Left lobe of liver (tissue), 2 donors: ENCODE measurements around the gene ST6GALNAC3. TPM values are rescaled to one million over a fixed set of nuclear protein-coding genes. Genes with fewer than 3 reads are reported as not detected.
"Not testable (repeated sequence)": the region's sequence is repeated elsewhere in the genome, so short reads cannot be mapped to it uniquely, and the experiment has no call there.

Source experiments
- ATAC-seq: fragments of 200-7000 bp; cut with Tn5 transposase; one replicate; pipeline ENCODE4 v1.9.1; 2020; ENCODE audit warnings: mild to moderate bottlenecking, moderate library complexity
- DNase-seq: peaks from one replicate; pipeline ENCODE4 v3.0.0-alpha.2; 2020; ENCODE audit warnings: low spot score
- total RNA-seq: library from RNA; stranded (reverse); gene quantifications from one replicate; pipeline ENCODE4 v1.2.1, GENCODE V29; 2021
- donor health status: DM: no; HTN: no; CAD: no; lungs with moderate emphysema.
- donor health status: DM: no; HTN: yes; CAD: no.

ST6GALNAC3 gene
- total RNA-seq, 1 donor from 2014 or later, result 2.6 TPM

- ATAC-seq (no peak), DNase-seq (no peak)
Observed at GRCh38 chr1:76070538-76070937, 4.0 kb upstream of the ST6GALNAC3 start.

DNA sequence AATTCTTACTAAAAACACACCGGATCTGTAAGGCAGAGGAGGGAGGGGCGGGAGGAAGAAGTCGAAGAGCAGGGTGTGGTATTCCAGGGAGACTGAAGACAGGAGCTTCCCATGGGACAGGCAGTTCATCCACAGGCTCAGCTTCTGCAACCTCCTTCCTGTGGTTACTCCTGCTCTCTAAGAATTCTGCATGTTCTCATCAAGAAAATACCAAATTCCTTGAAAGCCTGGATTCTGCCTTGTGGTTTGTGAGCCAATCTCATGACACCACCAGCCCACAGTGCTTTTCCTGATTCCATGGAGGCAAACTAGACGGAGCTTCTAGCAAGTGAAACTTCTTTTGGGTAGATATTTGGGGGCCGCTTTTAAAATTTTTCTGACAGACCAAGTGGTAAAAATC lies 1.1 kb upstream of the ST6GALNAC3 start:
- ATAC-seq (no peak), DNase-seq (no peak)

GRCh38 chr1:76075188-76075489 lies 593 bp downstream of the ST6GALNAC3 start:
- DNase-seq (no peak), ATAC-seq (no peak)

DNA sequence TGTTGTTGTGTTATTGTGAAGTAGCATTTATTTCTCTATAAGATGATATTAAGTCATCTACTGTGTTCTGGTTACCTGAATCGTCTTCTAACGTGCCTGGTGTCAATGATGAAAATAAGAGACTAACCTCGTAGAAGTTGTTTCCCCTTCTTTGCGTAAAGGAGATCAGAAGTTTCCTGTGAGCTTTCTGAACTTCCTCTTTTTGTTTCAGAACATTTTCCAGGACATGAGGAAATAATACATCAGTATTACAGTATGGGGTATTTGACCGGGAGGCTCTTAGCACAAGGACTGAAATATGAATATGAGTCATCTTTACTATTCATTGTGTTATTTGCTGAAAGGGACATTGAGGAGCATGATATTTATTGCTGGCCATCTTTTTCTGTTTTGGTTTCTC lies 1.3 kb downstream of the ST6GALNAC3 start:
- DNase-seq (no peak), ATAC-seq (peak; percentile 29)

DNA sequence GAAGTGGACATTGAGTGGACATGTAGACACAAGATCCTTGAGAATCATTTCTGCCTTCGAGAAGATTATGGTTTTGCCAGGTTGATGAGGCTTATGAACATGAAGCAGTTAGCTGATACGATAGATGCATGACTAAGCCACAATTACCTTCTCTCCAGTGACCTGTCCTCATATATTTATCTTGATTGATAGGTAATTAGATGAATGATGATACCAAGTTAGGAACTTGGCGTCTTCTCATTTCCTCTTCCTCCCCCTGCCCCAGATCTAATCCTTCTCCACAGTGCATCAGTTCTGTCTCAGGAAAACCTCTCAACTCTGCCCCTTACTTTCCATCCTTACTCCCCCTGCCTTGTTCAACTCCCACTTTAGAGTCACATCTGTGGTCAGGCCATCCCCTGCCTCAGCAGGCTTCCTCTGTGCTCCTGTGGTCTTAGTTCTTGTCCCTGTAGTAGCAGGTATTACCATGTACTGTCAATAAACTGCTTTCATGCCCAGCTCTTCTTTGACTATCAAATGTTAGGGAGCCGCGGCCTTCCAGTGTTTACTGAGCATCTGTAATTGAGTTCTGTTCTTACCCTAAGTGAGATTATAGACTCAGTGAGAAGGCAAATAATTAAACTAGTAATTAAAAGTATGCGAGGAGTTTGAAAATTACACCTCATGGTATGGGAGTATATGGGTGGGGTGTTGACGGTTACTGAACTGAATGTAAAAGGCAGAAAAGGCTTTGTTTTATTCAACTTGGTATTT lies 5.1 kb downstream of the ST6GALNAC3 start:
- ATAC-seq (no peak), DNase-seq (no peak)

DNA sequence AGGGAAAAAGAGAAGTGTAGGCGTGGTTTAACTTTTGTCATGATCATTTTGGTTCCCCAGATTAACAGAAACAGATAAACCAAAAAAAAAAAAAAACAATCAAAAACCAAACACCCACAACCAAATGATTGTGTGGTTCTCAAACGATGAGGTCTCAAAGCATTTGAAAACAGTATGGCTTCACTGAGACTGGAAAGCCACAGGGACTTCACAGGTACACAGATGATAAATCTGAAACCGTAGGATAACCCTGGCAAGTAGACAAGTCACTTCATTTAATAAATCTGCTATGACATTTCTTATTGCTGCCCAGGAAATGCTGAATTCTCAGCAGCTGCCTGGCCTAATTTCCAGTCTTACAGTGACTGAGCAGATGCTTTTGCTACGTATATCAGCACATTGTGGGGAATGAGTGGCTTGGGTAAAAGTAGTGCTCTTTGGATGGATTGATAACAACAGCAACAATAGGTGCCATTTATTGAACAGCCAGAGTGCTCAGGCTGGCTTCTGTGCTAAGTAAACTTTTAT lies 6.1 kb downstream of the ST6GALNAC3 start:
- no peak for ATAC-seq
- DNase-seq, result no peak

DNA sequence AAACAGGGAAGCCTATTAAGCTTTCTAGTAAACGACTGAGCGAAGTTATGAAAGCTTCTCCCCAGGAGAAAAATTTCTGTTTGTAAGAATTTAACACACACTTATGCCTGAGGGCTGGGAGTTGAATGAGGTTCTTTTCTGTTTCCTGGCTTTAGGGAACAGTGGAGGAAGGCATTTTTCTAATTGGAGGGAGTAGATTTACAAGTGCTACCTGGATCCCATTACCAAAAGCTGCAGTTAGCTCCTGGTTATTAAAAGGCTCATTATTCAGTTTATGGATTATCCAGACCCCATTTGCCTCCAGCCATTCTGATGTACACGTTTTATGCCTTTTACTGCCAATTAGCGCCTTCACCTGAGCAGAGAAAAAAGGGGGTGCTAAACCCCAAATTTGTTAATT lies 7.5 kb downstream of the ST6GALNAC3 start:
- no peak for DNase-seq
- no peak for ATAC-seq

DNA sequence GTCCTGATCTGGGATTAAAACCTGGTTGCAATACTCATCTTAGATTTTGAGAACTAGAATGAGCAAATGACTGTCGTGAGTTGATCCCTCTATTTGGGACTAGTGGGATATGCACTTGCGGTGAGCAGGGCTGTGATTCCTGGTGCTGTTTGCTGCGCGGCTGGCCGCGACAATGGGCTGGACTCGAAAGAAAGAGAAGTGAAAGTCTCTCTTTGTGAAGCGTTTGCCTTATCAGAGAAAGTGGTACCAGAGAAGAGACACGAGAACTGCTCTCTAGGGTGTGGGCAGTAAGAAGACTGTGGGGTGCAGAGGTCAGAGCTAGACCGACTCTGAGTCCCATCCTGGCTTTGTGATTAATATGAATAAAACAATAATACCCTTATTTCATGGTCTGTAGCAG lies 8.6 kb downstream of the ST6GALNAC3 start:
- ATAC-seq (no peak), DNase-seq (no peak)

GRCh38 chr1:76084029-76084627 lies 9.6 kb downstream of the ST6GALNAC3 start:
- ATAC-seq (no peak), DNase-seq (no peak)

DNA sequence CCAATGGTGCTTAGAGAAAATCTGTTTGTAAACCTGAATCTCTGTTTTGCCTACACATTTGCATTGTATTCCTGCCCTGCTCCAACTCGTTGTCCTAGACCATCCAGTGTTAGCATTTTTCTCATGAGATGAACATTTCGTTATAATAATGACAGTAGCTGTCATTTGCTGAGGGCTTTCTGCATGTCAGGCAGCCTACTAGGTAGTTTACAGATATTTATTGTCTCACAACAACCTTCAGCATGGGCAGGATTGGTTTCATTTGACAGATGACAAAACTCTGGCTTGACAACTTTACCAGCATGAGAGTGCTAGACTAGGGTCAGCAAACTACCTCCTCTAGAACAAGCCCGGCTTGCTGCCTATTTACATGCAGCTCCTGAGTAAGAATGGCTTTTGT lies 10.1 kb downstream of the ST6GALNAC3 start:
- ATAC-seq (no peak), DNase-seq (no peak)

- DNase-seq, result no peak
- no peak for ATAC-seq
Observed at GRCh38 chr1:76086109-76086508, 11.6 kb downstream of the ST6GALNAC3 start.

DNA sequence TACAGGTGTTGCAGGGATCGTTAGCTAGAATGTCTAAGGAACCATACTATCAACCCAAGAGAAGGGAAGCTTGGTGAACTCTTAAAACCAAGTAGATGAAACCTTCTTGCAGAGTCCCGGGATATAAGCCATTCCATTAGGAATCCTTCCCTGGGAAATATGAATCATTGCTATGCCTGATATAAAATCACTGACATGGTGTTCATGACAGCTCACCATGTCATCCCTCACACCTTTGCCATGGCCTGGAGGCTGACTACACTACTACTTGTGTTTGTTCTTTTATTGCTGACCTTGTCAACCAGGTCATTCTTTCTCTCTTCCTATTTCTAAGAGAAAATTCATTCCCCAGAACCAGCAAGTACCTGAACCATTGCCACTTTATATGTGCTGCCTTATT lies 12.1 kb downstream of the ST6GALNAC3 start:
- ATAC-seq, result no peak

DNA sequence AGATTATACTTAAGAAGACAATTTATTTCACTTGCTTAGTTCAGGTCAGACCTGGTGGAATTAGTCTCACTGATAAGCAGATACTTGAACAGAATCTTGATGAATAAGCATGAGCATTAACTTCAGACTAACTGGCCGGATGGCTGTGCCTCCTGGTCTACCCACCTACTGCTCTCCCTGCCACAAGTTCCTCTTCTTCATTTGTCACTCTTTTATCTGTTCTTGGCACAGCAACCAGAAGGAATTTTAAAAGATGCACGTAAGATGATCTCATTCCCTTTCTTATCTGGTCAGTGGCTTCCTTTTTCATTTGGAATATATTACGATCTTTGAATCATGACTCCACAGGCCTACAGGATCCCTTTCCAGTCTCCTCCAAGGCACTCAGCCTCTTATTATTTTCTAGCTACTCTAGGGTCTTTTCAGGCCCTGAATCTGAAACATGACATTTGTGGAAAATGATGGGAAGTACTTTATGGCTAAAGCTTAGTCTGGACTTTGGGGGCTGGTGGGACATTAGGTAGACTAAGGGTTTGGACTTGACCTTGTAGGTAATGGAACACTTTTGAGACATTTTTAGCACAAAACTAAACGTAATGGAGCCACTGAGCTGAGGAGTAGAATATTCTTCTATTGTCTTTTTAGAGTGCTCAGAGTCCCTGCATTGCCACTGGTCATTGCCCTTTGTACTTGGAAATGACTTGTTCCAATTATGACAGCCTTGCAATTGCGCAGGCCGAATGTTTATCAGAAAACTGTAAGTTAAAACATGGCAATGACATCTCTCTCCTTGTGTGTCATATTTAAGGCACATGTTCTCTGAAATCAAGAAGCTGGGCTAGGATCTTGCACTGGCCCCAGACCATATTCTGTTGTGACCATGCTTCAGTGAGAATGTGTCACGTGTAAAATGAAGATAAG lies 16.0 kb downstream of the ST6GALNAC3 start:
- ATAC-seq (no peak), DNase-seq (no peak)

More for the DNA sequence above, 12.1 kb downstream of the ST6GALNAC3 start:
- DNase-seq, result no peak

DNA sequence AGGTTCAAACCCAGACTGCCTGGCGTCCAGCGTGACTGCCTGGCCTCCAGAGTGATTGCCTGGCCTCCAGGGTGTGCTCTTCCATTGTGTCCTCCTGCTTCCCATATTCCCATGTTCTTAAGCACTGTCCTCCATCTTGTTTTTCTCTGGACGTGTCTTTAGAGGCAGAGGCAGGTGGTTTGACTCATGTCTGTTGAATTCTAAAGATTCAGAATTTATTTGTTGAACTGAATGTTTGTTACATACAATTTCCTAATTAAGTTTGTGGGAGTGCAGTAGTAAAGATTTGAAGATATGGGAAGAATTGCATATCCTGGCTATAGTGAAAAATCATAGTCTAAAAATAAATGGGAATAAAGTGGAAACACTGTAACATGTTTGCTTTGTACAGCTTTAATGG lies 18.3 kb downstream of the ST6GALNAC3 start:
- no peak for ATAC-seq
- no peak for DNase-seq

DNA sequence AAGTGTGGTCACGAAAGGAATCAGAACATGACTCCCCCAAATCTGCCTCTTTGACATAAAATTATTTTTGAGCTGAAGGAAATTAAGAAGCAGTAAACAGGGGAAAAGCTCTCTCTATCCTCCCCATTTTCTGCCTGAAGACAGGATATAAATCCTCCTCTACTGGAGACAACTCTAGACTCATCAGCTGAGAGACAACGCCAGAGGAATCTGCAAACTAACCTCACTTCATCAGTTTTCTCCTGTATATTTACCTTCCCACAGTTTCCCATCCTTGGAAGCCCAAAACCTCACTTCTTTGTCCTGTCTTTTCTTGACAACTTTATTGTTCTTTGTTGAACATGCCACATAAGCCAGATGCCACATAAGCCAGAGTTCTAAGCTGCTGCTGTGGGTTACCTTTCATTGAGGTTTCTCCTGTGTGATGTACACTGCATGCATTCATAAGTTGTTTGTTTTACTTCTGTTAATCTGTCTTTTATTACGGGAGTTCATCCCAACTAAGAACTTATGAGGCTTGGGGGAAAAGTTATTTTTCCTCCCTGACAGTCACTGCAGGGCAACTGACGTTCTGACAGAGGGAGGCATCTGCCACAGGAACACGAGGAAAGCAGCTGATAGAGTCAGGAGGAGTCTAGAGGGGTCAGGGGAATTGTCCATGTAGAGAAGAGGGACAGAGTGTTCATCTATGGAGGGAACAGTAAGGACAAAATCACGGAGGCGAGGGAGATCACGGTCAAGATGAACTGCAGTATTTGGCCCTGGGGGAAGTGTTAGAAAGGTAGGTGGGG lies 19.2 kb downstream of the ST6GALNAC3 start:
- ATAC-seq (no peak), DNase-seq (no peak)

- ATAC-seq, result no peak
- DNase-seq, result no peak
Observed at GRCh38 chr1:76095802-76096201, 21.3 kb downstream of the ST6GALNAC3 start.

GRCh38 chr1:76097064-76097463 lies 22.5 kb downstream of the ST6GALNAC3 start:
- ATAC-seq, DNase-seq: not testable (repeated sequence)

DNA sequence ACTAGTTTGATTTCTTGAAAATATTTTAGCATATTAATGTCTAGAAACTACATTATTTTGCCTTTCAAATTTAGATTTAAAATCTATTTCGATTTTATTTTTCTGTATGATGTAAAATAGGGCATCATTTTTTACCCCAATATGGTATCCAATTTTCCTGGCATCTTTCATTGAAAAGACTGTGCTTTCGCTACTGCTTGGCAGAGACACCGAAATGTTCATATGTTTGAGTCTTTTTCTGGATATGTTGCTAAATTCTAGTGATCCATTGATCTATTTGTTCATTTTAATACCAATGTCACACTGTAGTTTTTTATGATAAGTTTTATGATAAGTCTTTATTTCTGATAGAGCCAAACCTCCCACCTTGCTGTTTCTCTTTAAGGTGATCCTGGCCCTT lies 24.3 kb downstream of the ST6GALNAC3 start:
- DNase-seq (no peak), ATAC-seq (no peak)

DNA sequence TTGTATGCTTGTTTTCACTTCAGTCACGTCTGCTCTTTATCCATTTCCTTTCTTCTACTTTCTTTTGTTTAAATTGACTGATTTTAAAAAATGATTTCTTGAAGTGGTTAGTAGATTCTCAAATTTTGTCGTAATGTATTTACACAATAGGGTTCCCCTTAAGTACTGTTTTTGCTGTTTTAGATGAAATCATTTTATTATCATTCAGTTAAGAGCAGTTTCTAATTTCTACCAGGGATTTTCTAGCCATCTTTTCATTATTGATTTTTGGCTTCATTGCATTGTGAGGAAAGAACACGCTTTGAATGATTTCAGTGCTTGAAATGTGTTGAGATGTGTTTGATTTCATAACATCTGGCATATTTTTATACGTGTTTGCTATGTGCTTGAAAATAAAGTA lies 27.0 kb downstream of the ST6GALNAC3 start:
- no peak for ATAC-seq

GRCh38 chr1:76102046-76102445 lies 27.5 kb downstream of the ST6GALNAC3 start:
- DNase-seq, result no peak
- no peak for ATAC-seq

More for the DNA sequence above, 27.0 kb downstream of the ST6GALNAC3 start:
- DNase-seq, result no peak

- no peak for ATAC-seq
- no peak for DNase-seq
Observed at GRCh38 chr1:76103034-76103433, 28.5 kb downstream of the ST6GALNAC3 start.
